HFF-Myc (cell line): Measurements from ENCODE around the gene DPP4.

Experiments
- DNase-seq: peaks from one replicate; pipeline ENCODE4 v3.0.0-alpha.2; 2011; ENCODE audit warnings: low read depth; ENCODE audit errors: extremely low read depth
- H3K4me3 ChIP-seq: replicated peaks from 2 replicates; pipeline ENCODE4 v1.5.1; 2011; ENCODE audit warnings: low read depth, mild to moderate bottlenecking, control low read depth, low read length
- CTCF ChIP-seq: IDR thresholded peaks from 2 replicates; pipeline ENCODE4 v1.5.1; 2012; ENCODE audit warnings: mild to moderate bottlenecking, low read depth, low read length, control low read depth; ENCODE audit errors: missing control alignments

DPP4 gene

GRCh38 chr2:162100579-162100978 is 26.6 kb upstream of the DPP4 start:
- DNase-seq: no peak
- TF ChIP-seq CTCF: no peak
- no peak overlapping the region for H3K4me3 ChIP-seq

GRCh38 chr2:162099836-162100235 is 25.8 kb upstream of the DPP4 start:
- H3K4me3 ChIP-seq: no peak overlapping the region
- no peak for DNase-seq
- TF ChIP-seq CTCF: no peak

- H3K4me3 ChIP-seq: no peak overlapping the region
- no peak for TF ChIP-seq CTCF
- peak; percentile 78 for DNase-seq
Measured at GRCh38 chr2:162092658-162093556, 18.9 kb upstream of the DPP4 start.

GRCh38 chr2:162092008-162092390 is 18.0 kb upstream of the DPP4 start:
- no peak for TF ChIP-seq CTCF
- no peak for DNase-seq
- no peak overlapping the region for H3K4me3 ChIP-seq

- TF ChIP-seq CTCF: peak; percentile 42
- DNase-seq: peak; percentile 61
- H3K4me3 ChIP-seq: no peak overlapping the region
Measured at GRCh38 chr2:162091325-162092007, 17.5 kb upstream of the DPP4 start.

- no peak for DNase-seq
- no peak for TF ChIP-seq CTCF
- no peak overlapping the region for H3K4me3 ChIP-seq
Measured at GRCh38 chr2:162090109-162090508, 16.1 kb upstream of the DPP4 start.
